Activated CD4-positive, alpha-beta T cell treated with anti-CD3 and anti-CD28 coated beads for 36 hours (primary cell): ENCODE data around the gene CRYBG3. TPM values are rescaled to one million over a fixed set of nuclear protein-coding genes. Genes with fewer than 3 reads are reported as not detected.
A peak's percentile ranks its signal among the peaks of the same experiment; 100 is the strongest.
"Not testable (repeated sequence)": the region's sequence is repeated elsewhere in the genome, so short reads cannot be mapped to it uniquely, and the experiment has no call there.

Experiments used
- ATAC-seq: fragments of 200-7000 bp; cut with Tn5 transposase; one replicate; pipeline ENCODE4 v1.10.0; 2021; ENCODE audit warnings: mild to moderate bottlenecking, moderate library complexity
- CTCF ChIA-PET: fragments of 350-600 bp; sonication (Branson Sonifier 250); formaldehyde crosslinking; loops from one replicate; lab custom pipeline; 2021; ENCODE audit warnings: antibody characterized with exemption; lab: Charles Lee
- POLR2A ChIA-PET: fragments of 350-600 bp; sonication (Branson Sonifier 250); formaldehyde crosslinking; loops from one replicate; lab custom pipeline; 2021; ENCODE audit warnings: antibody characterized with exemption, inconsistent platforms; lab: Charles Lee
- DNase-seq: peaks from one replicate; pipeline ENCODE4 v3.0.0-alpha.2; 2020
- H3K27ac Mint-ChIP-seq: one replicate; pipeline ENCODE4 v1.8.0; 2021; ENCODE audit warnings: mixed read lengths
- H3K27me3 Mint-ChIP-seq: one replicate; pipeline ENCODE4 v1.8.0; 2021; ENCODE audit warnings: mixed read lengths
- H3K36me3 Mint-ChIP-seq: one replicate; pipeline ENCODE4 v1.8.0; 2021; ENCODE audit warnings: low read depth, mixed read lengths
- H3K4me1 Mint-ChIP-seq: one replicate; pipeline ENCODE4 v1.8.0; 2021; ENCODE audit warnings: mixed read lengths
- H3K4me3 Mint-ChIP-seq: one replicate; pipeline ENCODE4 v1.8.0; 2021; ENCODE audit warnings: mild to moderate bottlenecking, moderate library complexity, mixed read lengths
- H3K9me3 Mint-ChIP-seq: one replicate; pipeline ENCODE4 v1.8.0; 2021; ENCODE audit warnings: low read depth, mixed read lengths
- intact Hi-C, 2 experiments: fragments of 100-400 bp; cut with DNase I in 1 of 2; cut with micrococcal nuclease in 1 of 2; formaldehyde crosslinking; loops; one replicate each; pipeline versions ENCODE4 v1.14.2 to v1.15.1; 2022 to 2024; cut with DNase I, micrococcal nuclease
- total RNA-seq, 2 experiments: library from RNA; stranded (reverse); gene quantifications; one replicate each; pipeline ENCODE4 v1.2.3, GENCODE V29; 2021

Gene CRYBG3
- total RNA-seq, 2 experiments from 2014 or later, result 4.2 to 4.9 TPM

GRCh38 chr3:97896547-97896946, 74.7 kb downstream of the CRYBG3 start:
- ATAC-seq (no peak), DNase-seq (no peak)
- Mint-ChIP-seq H3K4me3 (no peak overlapping the region), H3K27me3 (no peaks in the 10 kb centered on the region), H3K4me1 (peaks cover 5% of the 10 kb centered on the region), H3K36me3 (no peaks in the 10 kb centered on the region), H3K27ac (no peak overlapping the region), H3K9me3 (no peaks in the 10 kb centered on the region)
- CTCF ChIA-PET, result no interaction called here
- intact Hi-C loops, result no loop called here
- POLR2A ChIA-PET, result no interaction called here

GRCh38 chr3:97899331-97899730, 77.5 kb downstream of the CRYBG3 start:
- no peaks in the 10 kb centered on the region for H3K27me3 Mint-ChIP-seq
- no peaks in the 10 kb centered on the region for H3K9me3 Mint-ChIP-seq
- DNase-seq, result no peak
- H3K27ac Mint-ChIP-seq, result no peak overlapping the region
- H3K4me3 Mint-ChIP-seq, result no peak overlapping the region
- intact Hi-C loops, result no loop called here
- peaks cover 5% of the 10 kb centered on the region for H3K4me1 Mint-ChIP-seq
- POLR2A ChIA-PET, result no interaction called here
- H3K36me3 Mint-ChIP-seq, result no peaks in the 10 kb centered on the region
- CTCF ChIA-PET, result no interaction called here
- no peak for ATAC-seq

GRCh38 chr3:97901313-97902248, 79.8 kb downstream of the CRYBG3 start:
- ChIA-PET POLR2A (no interaction called here), CTCF (interaction anchor here (0.6 to 1.0 kb wide), 2 partner anchors 23 to 122 kb away, joined by 3 read pairs; no protein-coding TSS in a partner anchor)
- Mint-ChIP-seq H3K4me3 (no peak overlapping the region), H3K9me3 (no peaks in the 10 kb centered on the region), H3K27me3 (no peaks in the 10 kb centered on the region), H3K36me3 (no peaks in the 10 kb centered on the region), H3K27ac (no peak overlapping the region), H3K4me1 (peaks cover 5% of the 10 kb centered on the region)
- ATAC-seq (no peak), DNase-seq (no peak)
- intact Hi-C loops, result no loop called here

GRCh38 chr3:97909830-97910229, 88.0 kb downstream of the CRYBG3 start:
- ATAC-seq, result not testable (repeated sequence)

GRCh38 chr3:97910236-97910831, 88.5 kb downstream of the CRYBG3 start:
- CTCF ChIA-PET, result interaction anchor here (1.1 kb wide), 1 partner anchor 113 kb away, joined by 3 read pairs; no protein-coding TSS in a partner anchor
- DNase-seq (peak; percentile 22), ATAC-seq (peak; percentile 23)
- H3K27ac Mint-ChIP-seq, result peak overlapping the region; percentile 72
- intact Hi-C loops, H3K36me3 Mint-ChIP-seq, POLR2A ChIA-PET, H3K9me3 Mint-ChIP-seq, H3K27me3 Mint-ChIP-seq: not testable (repeated sequence)
- H3K4me1 Mint-ChIP-seq, result peaks cover 30% of the 10 kb centered on the region
- peak overlapping the region; percentile 46 for H3K4me3 Mint-ChIP-seq

More at GRCh38 chr3:97909830-97910229, 88.0 kb downstream of the CRYBG3 start:
- H3K27ac Mint-ChIP-seq, CTCF ChIA-PET, H3K9me3 Mint-ChIP-seq, intact Hi-C loops, H3K36me3 Mint-ChIP-seq, H3K27me3 Mint-ChIP-seq, H3K4me3 Mint-ChIP-seq, DNase-seq, POLR2A ChIA-PET: not testable (repeated sequence)
- peaks cover 30% of the 10 kb centered on the region for H3K4me1 Mint-ChIP-seq

- intact Hi-C loops, result no loop called here
- ChIA-PET POLR2A (no interaction called here), CTCF (interaction anchor here (1.0 to 1.1 kb wide), 2 partner anchors 89 to 113 kb away, joined by 3 read pairs; partner anchors contain the start of gene CRYBG3)
- Mint-ChIP-seq H3K36me3 (peaks cover 2% of the 10 kb centered on the region), H3K9me3 (peaks cover 4% of the 10 kb centered on the region), H3K27ac (peak overlapping the region; percentile 72), H3K4me1 (peaks cover 30% of the 10 kb centered on the region), H3K27me3 (no peaks in the 10 kb centered on the region), H3K4me3 (peak overlapping the region; percentile 46)
- no peak for DNase-seq
- peak; percentile 36 for ATAC-seq
Measured at GRCh38 chr3:97910931-97911351, 89.1 kb downstream of the CRYBG3 start.

- no peaks in the 10 kb centered on the region for H3K27me3 Mint-ChIP-seq
- POLR2A ChIA-PET, result no interaction called here
Measured at GRCh38 chr3:97911459-97911858, 89.6 kb downstream of the CRYBG3 start.

GRCh38 chr3:97914388-97914787, 92.6 kb downstream of the CRYBG3 start:
- intact Hi-C loops, result no loop called here
- Mint-ChIP-seq H3K36me3 (peaks cover 9% of the 10 kb centered on the region), H3K4me3 (no peak overlapping the region), H3K9me3 (no peaks in the 10 kb centered on the region), H3K27ac (no peak overlapping the region), H3K4me1 (peaks cover 30% of the 10 kb centered on the region), H3K27me3 (no peaks in the 10 kb centered on the region)
- ATAC-seq (no peak), DNase-seq (no peak)
- POLR2A ChIA-PET, result no interaction called here
- CTCF ChIA-PET, result no interaction called here

More at GRCh38 chr3:97911459-97911858, 89.6 kb downstream of the CRYBG3 start:
- CTCF ChIA-PET, result interaction anchor here (1.0 to 1.1 kb wide), 2 partner anchors 90 to 112 kb away, joined by 3 read pairs; partner anchors contain the start of gene CRYBG3
- H3K9me3 Mint-ChIP-seq, result peaks cover 4% of the 10 kb centered on the region
- DNase-seq, result no peak
- H3K4me1 Mint-ChIP-seq, result peaks cover 30% of the 10 kb centered on the region
- H3K27ac Mint-ChIP-seq, result peak overlapping the region; percentile 4
- peaks cover 2% of the 10 kb centered on the region for H3K36me3 Mint-ChIP-seq
- no peak for ATAC-seq
- intact Hi-C loops, result no loop called here
- H3K4me3 Mint-ChIP-seq, result no peak overlapping the region

GRCh38 chr3:97916576-97916975, 94.8 kb downstream of the CRYBG3 start:
- intact Hi-C loops, result no loop called here
- peaks cover 14% of the 10 kb centered on the region for H3K36me3 Mint-ChIP-seq
- CTCF ChIA-PET, result interaction anchor here (0.6 kb wide), 1 partner anchor 95 kb away, joined by 3 read pairs; the partner anchor contains the start of gene CRYBG3

GRCh38 chr3:97917813-97918536, 96.2 kb downstream of the CRYBG3 start:
- CTCF ChIA-PET, result no interaction called here
- ATAC-seq, result no peak

More at GRCh38 chr3:97916576-97916975, 94.8 kb downstream of the CRYBG3 start:
- POLR2A ChIA-PET, result no interaction called here
- H3K4me1 Mint-ChIP-seq, result peaks cover 15% of the 10 kb centered on the region
- ATAC-seq (no peak), DNase-seq (no peak)
- no peaks in the 10 kb centered on the region for H3K9me3 Mint-ChIP-seq
- H3K27ac Mint-ChIP-seq, result no peak overlapping the region
- H3K4me3 Mint-ChIP-seq, result no peak overlapping the region
- no peaks in the 10 kb centered on the region for H3K27me3 Mint-ChIP-seq

GRCh38 chr3:97927704-97928103, 105.9 kb downstream of the CRYBG3 start:
- Mint-ChIP-seq H3K27ac (no peak overlapping the region), H3K9me3 (no peaks in the 10 kb centered on the region), H3K36me3 (peaks cover 12% of the 10 kb centered on the region), H3K4me3 (no peak overlapping the region), H3K27me3 (no peaks in the 10 kb centered on the region), H3K4me1 (no peaks in the 10 kb centered on the region)
- CTCF ChIA-PET, result no interaction called here
- DNase-seq (no peak), ATAC-seq (no peak)
- intact Hi-C loops, result no loop called here
- POLR2A ChIA-PET, result no interaction called here

More at GRCh38 chr3:97917813-97918536, 96.2 kb downstream of the CRYBG3 start:
- Mint-ChIP-seq H3K4me3 (no peak overlapping the region), H3K27me3 (no peaks in the 10 kb centered on the region), H3K9me3 (peaks cover 2% of the 10 kb centered on the region), H3K36me3 (peaks cover 21% of the 10 kb centered on the region), H3K27ac (no peak overlapping the region), H3K4me1 (peaks cover 12% of the 10 kb centered on the region)
- POLR2A ChIA-PET, result no interaction called here
- DNase-seq, result no peak
- intact Hi-C loops, result no loop called here
